Fibroblast of the aortic adventitia (primary cell): ENCODE data around the gene LRRC41. TPM values are rescaled to one million over a fixed set of nuclear protein-coding genes. Genes with fewer than 3 reads are reported as not detected.
"Not testable (repeated sequence)": the region's sequence is repeated elsewhere in the genome, so short reads cannot be mapped to it uniquely, and the experiment has no call there.

Experiments used
- DNase-seq: peaks from one replicate; pipeline ENCODE4 v3.0.0-alpha.2; 2010; ENCODE audit warnings: low read depth
- H3K4me3 ChIP-seq: 2 replicates; pipeline ENCODE4 v1.5.1; 2011; ENCODE audit warnings: low read depth, mild to moderate bottlenecking, control low read depth, low read length, moderate library complexity
- total RNA-seq: library from RNA; depleted of rRNA; stranded (reverse); fragments of >200 nt; gene quantifications from 2 replicates; pipeline ENCODE4 v1.2.3, GENCODE V29; 2012; ENCODE audit warnings: low replicate concordance
- TF ChIP-seq, protein P1 (sequence below): IDR thresholded peaks from 2 replicates; pipeline ENCODE4 v1.5.1; 2011; ENCODE audit warnings: mild to moderate bottlenecking, low read length, control low read depth, inconsistent platforms; ENCODE audit not compliant: insufficient read depth

Gene LRRC41
- total RNA-seq, 1 donor: 66.4 TPM

DNA sequence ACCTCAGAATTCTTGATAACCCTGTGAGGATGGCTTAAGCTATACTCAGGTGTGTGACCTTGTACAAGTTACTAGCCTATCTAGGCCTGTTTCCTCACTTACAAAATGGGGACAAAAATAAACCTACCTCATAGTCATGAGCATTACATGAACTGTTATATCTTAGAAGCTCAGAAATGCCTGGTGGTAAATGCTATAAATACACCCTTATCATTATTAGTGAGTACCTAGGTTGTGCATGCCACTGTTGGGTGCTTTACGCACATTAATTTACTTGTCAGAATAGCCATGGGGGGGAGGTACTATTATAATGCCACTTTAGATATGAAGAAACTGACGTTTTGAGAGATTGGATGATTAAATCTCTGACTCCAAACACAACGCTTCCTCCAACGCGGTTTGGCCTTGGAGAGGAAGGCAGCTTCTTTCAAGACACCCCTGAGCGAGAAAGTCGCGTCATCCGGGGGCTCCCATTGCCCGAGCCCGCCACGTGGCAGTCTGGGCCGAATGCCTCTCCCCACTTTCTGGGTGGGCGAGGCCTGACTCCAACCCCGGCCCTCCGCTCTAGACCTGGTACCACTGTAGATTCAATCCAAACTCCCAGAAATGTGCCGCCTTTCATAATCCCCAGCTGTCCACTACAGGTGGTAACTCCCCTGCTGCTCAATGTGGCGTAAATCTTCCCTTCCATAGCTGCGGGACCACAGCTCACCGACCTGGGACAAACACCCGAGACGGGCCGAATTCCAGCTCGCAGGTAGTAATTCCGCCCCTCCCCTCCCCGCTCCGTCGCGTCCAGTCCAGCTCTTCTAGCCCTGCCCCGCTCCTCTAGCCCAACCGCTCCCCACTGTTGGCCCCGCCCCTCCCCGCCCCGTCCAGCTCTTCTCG lies 56.6 kb downstream of the LRRC41 start:
- TF ChIP-seq, protein P1, sequence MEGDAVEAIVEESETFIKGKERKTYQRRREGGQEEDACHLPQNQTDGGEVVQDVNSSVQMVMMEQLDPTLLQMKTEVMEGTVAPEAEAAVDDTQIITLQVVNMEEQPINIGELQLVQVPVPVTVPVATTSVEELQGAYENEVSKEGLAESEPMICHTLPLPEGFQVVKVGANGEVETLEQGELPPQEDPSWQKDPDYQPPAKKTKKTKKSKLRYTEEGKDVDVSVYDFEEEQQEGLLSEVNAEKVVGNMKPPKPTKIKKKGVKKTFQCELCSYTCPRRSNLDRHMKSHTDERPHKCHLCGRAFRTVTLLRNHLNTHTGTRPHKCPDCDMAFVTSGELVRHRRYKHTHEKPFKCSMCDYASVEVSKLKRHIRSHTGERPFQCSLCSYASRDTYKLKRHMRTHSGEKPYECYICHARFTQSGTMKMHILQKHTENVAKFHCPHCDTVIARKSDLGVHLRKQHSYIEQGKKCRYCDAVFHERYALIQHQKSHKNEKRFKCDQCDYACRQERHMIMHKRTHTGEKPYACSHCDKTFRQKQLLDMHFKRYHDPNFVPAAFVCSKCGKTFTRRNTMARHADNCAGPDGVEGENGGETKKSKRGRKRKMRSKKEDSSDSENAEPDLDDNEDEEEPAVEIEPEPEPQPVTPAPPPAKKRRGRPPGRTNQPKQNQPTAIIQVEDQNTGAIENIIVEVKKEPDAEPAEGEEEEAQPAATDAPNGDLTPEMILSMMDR: no peak
- peak overlapping the region; percentile 90 for H3K4me3 ChIP-seq
- DNase-seq: peak; percentile 42

DNA sequence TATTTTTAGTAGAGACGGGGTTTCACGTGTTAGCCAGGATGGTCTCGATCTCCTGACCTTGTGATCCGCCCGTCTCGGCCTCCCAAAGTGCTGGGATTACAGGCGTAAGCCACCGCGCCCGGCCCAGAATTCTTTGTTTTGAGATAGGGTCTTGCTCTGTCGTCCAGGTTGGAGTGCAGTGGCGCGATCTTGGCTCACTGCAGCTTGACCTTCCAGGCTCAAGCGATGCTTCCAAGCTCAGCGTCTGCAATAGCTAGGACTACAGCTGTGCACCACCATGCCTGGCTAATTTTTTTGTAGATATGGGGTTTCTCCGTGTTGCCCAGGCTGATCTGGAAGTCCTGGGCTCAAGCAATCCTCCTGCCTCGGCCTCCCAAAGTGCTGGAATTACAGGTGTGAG lies 57.3 kb downstream of the LRRC41 start:
- not testable (repeated sequence) for H3K4me3 ChIP-seq, DNase-seq

DNA sequence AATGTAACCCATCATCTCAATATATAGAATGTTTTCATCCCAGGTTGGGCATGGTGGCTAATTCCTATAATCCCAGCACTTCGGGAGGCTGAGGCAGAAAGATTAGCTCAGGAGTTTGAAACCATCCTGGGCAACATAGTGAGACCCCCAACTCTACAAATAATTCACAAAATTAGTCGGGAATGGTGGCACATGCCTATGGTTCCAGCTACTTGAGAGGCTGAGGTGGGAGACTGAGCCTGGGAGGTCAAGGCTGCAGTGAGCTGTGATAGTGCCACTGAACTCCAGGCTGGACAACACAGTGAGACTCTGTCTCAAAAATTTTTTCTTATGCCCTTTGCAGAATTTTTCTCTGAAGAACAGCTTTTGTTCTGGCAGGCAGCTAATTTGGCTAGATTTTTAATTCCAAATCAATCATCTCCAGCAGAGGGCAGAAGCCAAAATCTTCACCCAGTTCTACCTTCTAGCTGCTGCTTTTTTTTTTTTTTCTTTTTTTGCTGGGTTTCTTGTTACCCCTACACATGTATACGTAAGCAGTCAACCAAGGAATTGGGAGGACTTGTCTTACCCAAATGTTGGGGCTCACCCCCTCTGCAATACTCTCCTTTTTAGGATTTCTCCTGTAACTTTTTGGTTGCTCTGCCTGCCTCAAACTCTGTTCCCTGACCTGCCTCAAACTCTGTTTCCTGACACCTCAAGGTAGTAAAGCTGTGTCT lies 58.6 kb downstream of the LRRC41 start:
- no peak overlapping the region for H3K4me3 ChIP-seq
- DNase-seq: peak; percentile 27
- TF ChIP-seq, protein P1: peak; percentile 37

DNA sequence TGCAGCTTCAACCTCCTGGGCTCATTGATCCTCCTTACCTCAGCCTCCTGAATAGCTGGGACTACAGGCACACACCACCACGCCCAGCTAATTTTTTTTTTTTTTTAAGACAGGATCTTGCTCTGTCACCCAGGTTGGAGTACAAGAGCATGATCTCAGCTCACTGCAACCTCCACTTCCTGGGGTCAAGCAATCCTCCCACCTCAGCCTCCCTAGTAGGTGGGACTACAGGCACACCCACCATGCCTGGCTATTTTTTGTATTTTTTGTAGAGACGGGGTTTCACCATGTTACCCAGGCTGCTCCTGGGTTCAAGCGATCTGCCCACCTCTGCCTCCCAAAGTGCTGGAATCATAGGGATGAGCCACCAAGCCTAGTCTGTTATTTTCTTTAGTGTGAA lies 59.6 kb downstream of the LRRC41 start:
- not testable (repeated sequence) for H3K4me3 ChIP-seq, DNase-seq

DNA sequence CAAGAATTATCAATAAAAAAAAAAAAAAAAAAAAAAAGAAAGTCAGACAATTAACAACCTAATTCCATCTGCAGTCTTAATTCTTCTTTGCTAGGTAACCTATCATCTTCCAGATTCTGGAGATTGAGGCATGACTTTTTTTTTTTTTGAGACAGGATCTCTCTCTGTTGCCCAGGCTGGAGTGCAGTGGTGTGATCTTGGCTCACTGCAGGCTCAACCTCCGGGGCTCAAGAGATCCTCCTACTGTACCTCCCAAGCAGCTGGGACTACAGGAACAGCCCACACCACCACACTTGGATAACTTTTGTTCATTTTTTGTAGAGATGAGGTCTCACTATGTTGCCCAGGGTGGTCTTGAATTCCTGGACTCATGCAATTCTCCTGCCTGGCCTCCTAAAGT lies 60.5 kb downstream of the LRRC41 start:
- TF ChIP-seq, protein P1: no peak
- H3K4me3 ChIP-seq: no peak overlapping the region
- DNase-seq: no peak

DNA sequence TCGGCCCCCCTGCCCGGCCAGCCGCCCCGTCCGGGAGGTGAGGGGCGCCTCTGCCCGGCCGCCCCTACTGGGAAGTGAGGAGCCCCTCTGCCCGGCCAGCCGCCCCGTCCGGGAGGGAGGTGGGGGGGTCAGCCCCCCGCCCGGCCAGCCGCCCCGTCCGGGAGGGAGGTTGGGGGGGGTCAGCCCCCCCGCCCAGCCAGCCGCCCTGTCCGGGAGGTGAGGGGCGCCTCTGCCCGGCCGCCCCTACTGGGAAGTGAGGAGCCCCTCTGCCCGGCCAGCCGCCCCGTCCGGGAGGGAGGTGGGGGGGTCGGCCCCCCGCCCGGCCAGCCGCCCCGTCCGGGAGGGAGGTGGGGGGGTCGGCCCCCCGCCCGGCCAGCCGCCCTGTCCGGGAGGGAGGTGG lies 61.7 kb downstream of the LRRC41 start:
- not testable (repeated sequence) for H3K4me3 ChIP-seq, DNase-seq

DNA sequence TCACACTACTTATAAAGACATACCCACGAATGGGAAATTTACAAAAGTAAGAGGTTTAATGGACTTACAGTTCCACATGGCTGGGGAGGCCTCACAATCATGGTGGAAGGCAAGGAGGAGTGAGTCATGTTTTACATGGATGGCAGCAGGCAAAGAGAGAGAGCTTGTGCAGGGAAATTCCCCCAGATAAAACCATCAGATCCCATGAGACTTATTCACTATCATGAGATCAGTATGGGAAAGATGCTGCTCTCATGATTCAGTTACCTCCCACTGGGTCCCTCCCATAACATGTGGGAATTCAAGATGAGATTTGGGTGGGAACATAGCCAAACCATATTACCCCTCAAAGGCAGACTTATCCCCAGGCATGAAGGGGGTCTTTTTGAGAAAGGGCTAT lies 64.6 kb downstream of the LRRC41 start:
- DNase-seq: peak; percentile 78
- not testable (repeated sequence) for H3K4me3 ChIP-seq

DNA sequence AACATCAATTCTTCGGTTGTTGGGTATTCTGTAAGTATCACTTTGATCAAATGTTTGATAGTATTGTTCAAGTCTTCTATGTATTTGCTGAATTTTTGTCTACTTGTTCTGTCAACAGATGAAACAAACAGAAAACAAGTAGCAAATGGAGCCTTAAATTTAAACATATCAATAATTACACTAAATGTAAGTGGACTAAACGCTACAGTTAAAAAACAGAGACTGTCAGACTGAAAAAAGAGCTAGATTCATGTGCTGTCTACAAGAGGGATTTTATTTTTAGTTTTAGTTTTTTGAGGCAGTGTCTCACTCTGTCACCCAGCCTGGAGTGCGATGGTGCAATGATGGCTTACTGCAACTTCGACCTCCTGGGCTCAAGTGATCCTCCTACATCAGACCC lies 66.5 kb downstream of the LRRC41 start:
- no peak overlapping the region for H3K4me3 ChIP-seq
- TF ChIP-seq, protein P1: no peak
- no peak for DNase-seq

DNA sequence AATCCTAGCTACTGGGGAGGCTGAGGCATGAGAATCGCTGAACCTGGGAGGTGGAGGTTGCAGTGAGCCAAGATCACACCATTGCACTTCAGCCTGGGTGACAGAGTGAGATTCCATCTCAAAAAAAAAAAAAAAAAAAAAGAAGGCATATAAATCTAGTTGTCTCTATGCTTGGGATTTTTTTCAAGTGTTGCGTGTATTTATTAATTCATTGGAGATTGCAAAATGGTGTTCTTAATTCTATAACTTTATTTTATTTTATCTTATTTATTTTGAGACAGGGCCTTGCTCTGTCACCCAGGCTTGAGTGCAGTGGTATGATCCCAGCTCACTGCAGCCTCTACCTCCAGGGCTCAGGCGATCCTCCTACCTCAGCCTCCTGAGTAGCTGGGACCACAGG lies 72.2 kb downstream of the LRRC41 start:
- not testable (repeated sequence) for H3K4me3 ChIP-seq, DNase-seq

Other genes starting within 250 kb of the LRRC41 start
- gene PIK3R3, start 171.0 kb downstream of the LRRC41 start, total RNA-seq: 5.0 and 6.1 TPM in 2 replicates
- gene TSPAN1, start 128.5 kb downstream of the LRRC41 start, total RNA-seq: 0.81 TPM in 1 of 2 replicates, not detected in the other
- not detected in 2 replicates for gene P3R3URF, start 127.1 kb downstream of the LRRC41 start, total RNA-seq
- 5.6 and 43.2 TPM in 2 replicates for gene POMGNT1, start 105.2 kb downstream of the LRRC41 start, total RNA-seq
- gene LURAP1, start 100.3 kb downstream of the LRRC41 start, total RNA-seq: 3.4 and 6.5 TPM in 2 replicates
- 0.90 and 9.7 TPM in 2 replicates for gene RAD54L, start 55.9 kb downstream of the LRRC41 start, total RNA-seq
- gene UQCRH, start 82 bp upstream of the LRRC41 start, total RNA-seq: 595 and 603 TPM in 2 replicates
- gene NSUN4, start 37.2 kb upstream of the LRRC41 start, total RNA-seq: 15.9 and 20.6 TPM in 2 replicates
- gene FAAH, start 90.7 kb upstream of the LRRC41 start, total RNA-seq: 0.18 and 0.65 TPM in 2 replicates
- gene DMBX1, start 186.2 kb upstream of the LRRC41 start, total RNA-seq: not detected in 2 replicates
- not detected in 2 replicates for gene KNCN, start 248.0 kb upstream of the LRRC41 start, total RNA-seq